NCI-H1105 (cell line): ENCODE measurements around the gene DCAF8L2.
"Not testable (repeated sequence)": the region's sequence is repeated elsewhere in the genome, so short reads cannot be mapped to it uniquely, and the experiment has no call there.

Experiments used
- DNase-seq: peaks from one replicate; lab custom pipeline; 2025; lab: John Stamatoyannopoulos, UW

DCAF8L2 gene

DNA sequence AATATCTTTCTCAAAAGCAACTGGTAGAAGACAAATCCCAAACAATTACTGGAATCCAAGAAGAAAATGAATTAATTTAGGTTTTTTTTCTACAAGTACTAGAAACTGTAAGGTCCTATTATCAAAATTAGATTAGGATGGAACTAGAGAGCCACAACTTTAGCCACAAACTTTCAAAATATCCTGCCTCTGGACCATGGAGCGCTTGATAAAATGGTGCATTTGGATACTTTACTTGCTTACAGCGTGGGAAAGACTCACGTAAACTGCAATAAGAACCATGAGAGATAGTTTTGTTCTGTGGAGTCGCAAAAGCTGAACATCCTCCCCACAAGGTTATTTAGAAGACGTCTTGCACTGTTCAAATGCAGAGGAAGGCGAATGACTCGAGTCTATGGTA lies at the start of gene DCAF8L2:
TSS of gene DCAF8L2 (plus strand) at position 301 of the 400 bp plus-strand sequence. CDS start 156,552 bp downstream, outside the sequence.
- no peak for DNase-seq

DNA sequence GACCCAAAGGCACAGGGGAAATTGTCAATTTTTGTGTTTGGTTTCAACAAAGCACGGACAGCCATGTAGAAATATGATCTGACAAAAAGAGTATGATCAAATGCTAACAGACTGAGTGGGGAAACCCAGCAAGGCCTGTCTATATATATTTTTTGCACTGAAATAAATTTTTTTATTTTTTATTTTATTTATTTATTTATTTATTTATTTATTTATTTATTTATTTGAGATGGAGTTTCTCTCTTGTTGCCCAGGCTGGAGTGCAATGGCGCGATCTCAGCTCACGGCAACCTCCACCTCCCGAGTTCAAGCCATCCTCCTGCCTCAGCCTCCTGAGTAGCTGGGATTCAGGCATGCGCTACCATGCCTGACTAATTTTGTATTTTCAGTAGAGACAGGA lies 49.0 kb upstream of the DCAF8L2 start:
- not testable (repeated sequence) for DNase-seq

DNA sequence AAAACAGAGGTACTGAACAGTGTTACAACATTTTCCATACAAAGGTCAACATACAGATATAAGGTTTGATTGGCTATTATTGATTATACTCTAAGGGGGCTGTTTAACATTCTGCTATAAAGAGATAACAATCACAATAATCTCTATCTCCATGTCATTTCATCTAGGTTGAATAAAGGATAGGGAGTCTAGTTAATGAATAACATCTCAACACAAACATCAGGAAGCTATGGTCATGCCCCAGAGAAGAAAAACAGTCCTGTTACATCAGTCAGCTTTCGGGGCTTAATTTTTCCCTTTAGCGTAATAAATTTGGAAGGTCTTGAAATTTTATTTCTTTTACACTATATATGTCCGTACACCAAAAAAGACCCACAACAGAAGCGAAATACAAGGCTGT lies 41.5 kb upstream of the DCAF8L2 start:
- DNase-seq, result no peak

DNA sequence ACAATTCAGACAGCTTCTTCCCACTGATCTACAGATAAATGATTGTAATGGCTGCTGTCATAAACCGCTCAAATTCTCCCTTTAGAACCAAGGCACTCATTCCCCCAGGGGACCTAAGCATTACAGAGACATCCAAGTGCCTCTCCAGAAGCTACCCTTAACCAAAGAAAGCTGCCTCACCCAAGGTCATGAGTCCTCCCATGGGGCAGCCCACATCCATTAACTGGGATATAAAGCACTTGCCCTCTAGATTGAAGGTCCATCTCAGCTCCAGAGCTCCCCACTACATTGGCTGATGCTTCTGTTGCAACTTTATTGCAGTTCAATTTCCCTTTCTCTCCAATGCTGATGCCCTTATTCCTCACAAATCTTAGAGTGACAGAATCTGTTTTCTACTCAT lies 40.5 kb upstream of the DCAF8L2 start:
- DNase-seq, result no peak

DNA sequence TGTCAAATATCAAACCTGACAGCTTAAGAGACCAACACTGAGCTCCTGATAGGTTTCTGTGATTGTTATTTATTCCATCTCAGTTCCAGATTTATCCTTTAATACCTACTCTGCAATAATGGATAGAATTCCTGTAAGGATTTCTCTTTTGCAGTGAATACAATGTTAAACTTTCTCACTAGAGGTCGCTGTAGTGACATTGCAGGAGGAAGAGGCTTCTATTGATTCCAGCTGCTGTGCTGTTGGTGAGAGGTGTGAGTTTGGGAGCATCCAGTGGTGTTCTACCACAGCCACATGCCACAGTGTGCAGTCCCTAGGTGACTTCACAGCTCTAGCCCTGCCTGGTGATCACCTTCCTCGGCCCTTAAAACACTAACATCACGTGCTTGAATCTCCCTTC lies 34.6 kb upstream of the DCAF8L2 start:
- DNase-seq, result no peak

DNA sequence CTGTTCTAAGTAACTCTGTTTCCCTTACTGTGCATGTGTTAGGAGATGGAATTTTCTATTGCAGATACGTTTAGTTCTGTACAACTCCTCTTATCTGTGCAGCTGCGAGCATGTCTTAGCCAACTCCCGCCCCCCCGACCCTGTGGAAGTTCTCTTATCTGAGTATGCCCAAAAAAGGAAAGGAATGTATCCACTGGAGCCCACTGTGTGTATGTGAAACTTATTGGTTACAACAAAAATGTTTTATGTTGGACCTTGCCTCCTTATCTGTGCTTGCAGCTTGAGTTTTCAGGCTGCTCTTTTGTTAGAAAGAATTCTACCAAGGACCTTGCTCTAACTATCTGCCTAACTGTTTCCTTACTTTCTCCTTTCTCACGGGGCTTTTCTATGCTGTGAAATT lies 24.2 kb upstream of the DCAF8L2 start:
- no peak for DNase-seq

DNA sequence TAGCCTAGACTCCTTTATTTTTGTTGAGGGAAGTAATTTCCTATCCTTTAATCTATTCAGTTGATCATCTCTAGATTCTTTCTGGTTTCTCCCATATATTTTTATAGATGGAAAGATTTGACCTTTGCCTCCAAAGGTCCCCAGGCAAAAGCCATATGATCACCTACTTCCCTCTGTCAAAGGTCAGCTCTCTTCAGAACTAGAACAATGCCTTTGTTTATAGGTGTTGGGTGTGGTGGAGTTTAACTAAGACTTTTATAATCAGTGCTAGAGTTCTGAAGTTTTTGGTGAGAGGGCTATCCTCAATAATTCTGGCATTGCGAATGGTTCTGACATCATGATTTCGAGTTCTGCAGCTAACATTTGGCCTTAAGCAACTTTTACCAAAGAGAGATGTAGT lies 19.0 kb upstream of the DCAF8L2 start:
- DNase-seq, result no peak

DNA sequence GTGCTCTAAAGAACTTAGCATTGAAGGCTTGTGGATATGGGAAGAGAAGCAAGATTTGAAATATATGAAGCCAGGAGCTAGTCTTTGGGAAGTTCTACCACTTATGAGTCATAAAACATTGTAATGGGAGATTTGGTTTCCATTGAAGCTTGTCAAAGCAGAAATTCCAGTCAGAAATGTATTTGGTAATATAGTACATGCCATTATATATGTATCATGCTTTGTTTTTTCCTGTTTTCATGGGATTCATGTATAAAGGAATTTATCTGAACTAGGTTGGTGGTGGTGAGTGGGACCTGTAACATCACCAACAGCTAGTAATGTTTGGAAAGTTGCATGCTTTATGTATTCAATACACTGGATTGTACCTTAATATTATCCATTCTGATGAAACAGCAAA lies 14.6 kb upstream of the DCAF8L2 start:
- DNase-seq, result no peak

DNA sequence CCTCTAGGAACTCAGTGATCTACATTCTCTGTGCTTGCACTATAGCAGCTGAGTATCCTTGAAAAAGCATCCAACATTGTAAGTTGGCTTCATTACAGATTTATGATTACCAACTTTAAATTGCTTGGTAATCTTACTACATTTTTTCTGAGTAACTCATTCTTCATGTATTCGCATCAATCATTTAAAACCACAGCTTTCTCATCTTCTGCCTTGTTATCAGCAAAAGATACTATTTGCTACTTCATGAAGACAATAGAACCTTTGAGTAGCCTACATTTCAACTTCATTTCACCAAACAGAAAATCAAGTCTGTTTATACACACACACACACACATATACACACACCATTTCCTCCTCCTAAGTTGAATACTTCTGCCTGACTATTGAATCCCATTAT lies 6.2 kb upstream of the DCAF8L2 start:
- DNase-seq, result no peak

DNA sequence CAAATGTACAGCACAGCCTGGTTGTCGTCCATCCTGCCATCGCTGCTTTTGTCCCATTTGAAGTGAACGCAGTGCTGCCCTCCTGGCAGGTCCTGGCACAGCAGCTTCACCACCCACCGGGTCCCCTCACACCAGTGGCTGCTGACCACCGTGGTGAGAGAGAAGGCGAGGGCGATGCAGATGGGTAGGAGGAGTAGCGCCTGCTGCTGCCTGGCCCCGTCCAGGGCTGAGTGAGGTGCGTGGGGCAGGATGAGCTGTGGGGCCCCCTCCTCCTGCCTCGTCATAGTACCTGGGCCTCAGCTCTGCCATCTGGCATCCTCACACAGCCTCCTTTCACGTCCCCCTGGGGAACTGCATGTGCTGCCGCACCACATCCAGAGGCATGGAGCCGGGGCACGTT lies 1.8 kb downstream of the DCAF8L2 start:
- DNase-seq, result no peak

DNA sequence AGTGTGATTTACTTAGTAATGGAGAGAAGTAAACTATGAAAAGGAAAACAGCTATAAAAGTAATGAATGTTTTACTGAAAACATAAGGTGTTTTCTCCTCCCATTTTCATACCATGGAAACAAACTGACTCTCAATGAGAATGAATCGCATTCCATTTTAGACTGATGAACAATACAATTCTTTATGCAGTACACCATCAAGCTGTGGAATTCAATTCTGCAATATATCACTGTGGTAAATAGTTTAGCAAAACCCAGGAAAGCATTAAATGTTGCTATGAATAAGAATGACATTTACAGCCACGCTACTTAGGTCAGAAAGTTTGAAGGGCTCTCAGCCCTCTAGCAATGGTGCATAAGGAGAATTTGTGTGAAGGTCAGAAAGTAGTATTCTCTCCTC lies 7.4 kb downstream of the DCAF8L2 start:
- no peak for DNase-seq

DNA sequence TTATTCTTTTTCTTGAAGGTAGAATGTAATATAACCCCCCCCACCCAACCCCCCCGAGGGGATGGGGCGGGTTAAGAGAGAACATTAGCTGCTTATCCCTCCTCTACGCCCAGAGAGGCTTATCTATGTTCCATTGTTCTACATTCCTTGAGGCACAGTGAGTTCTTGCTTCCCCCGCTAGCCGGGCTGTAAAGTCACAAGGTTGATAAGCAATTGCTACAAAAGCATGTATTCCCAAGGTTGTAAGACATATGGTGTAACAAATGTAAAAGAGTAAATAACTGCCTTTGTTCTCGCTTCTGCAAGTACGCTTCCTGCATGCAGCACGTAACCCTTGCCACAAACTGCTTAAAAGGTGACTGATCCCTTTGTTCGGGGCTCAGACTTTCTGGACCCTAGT lies 8.2 kb downstream of the DCAF8L2 start:
- no peak for DNase-seq

DNA sequence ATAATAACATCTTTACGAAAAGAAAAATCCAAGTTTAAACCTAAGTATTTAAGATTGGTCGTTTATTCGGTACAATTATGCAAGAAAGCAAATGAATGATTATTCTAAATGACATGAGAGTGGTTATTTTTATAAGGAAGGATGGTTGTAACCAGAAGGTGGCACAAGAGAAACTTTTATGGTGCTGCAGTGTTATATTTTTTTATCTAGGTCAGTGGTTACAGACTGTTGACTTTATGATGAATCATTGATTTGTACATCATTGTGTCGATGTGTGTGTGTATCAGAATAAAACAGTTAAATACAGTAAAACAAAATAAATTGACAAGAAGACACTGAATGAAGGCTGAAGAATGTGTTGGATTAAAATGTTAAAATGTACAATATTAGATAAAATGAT lies 9.8 kb downstream of the DCAF8L2 start:
- DNase-seq, result no peak

DNA sequence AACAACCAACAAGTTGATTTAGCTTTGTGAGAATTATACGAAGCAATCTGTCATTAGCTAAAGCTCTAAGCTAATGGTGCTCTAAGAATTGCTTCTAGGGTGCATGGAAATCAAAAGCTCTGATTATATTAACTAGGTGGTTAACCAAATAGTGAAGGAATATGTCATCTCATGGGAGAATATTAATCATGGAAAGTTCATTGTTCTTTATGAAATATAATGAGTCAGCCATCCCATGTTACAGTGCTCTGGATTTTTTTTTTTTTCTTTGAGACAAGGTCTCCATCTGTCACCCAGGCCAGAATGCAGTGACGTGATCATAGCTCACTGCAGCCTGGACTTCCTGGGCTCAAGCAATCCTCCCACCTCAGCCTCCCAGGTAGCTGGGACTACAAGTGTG lies 10.5 kb downstream of the DCAF8L2 start:
- DNase-seq, result no peak

DNA sequence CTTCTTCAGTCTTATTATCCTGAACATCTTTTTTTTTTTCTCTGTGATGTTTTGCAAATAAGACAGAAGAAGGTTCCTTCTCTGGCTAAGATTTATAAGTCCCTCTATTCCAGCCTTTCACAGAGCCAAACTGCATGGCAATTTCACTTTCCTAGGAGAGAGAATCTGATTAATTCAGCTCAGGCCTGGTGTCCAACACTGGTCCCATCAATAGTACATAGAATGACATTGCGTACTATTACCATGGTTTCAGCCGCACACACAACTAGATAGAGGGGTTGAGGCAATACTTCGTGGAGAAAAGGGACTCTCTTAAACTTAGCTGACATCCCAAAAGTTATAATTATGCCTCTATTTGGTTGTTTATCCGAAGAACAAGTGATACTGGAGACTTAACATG lies 18.5 kb downstream of the DCAF8L2 start:
- no peak for DNase-seq

DNA sequence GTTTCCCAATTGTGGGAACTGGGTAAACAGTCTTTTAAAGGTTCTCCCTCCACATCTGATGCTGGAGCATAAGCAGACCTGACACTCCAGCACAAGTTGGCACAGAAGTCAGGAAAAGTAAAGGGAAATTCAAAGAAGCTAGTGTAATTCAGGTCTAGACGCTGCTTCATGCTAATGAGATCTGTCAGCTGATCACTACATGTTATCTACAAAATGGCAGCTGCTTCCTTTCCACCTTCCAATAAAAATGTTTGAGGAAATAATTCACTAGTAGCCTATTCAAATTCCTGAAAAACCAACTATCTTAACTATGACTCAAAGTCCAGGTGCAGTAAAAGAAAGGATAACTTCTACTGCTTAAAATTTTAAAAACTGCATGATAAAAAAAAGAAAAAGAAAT lies 29.3 kb downstream of the DCAF8L2 start:
- no peak for DNase-seq

DNA sequence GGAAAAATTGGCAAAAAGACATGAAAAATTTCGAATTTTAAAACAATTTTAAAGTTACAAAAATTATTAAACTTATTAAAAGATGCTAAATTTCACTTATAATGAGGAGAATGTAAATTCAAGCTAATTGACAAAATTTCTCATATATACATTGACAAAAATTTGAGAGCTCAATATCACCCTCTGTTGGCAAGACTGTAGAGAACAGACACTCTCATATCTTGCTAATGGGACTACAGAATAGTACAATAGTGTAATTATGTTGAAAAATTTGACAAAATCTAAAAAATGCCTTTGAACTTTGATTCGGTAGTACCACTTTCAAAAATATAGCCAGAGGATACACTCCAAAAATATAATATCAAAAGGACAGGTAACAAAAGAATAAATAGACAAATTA lies 29.8 kb downstream of the DCAF8L2 start:
- DNase-seq, result no peak

DNA sequence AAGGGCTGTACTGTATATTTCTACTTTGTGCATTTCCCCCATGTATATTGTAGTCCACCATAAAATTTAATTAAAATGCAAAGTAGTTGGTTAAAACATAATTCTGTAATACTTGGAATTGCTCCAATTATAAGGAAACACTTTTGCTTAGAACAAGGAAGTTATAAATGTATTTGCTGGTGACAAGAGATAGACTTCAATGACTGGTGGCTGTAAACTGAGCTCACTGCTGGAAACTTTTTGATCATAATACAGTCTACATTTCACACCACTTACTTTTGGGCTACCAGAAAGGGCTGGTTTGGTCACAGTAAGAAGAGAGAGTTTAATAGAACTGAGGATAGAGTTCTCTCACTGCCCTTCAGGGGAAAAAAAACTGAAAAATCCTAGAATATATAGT lies 32.7 kb downstream of the DCAF8L2 start:
- DNase-seq, result no peak

DNA sequence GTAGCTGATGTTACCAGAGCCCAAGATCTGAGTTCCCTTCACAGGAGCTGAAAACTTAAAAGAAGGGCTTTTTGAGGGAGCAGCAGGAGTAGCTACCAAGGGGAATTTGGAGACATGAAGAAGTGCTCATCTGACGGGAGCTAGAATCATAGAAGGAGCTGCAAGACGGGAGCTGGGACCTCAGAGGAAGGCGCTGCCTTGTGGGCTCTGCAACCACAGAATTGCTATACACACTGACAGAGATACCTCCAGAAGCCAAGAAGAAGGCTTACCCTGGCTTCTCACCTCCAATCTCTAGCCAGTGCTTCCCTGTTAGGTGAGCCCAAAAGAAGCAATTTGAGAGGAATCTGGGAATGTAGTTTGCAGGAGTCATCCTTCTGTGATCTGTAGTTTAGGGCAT lies 35.9 kb downstream of the DCAF8L2 start:
- DNase-seq, result no peak

DNA sequence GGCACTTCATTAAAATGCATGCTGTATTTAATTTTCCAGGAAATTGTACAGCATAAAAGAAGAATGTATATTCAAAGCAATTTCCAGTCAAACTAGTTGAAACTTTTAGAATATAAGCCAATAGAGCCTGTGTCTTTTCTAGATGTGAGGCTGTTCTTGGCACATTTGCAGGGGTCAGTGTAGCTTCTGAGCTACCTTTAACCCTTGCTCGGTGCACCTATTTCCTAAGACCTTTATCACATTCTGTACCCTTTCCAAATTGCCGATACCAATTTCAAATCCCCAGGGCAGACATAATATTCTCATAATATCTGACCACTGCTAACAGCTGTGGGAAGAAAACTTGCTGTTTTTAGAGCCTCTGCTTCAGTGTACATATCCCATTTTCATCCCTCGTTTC lies 43.2 kb downstream of the DCAF8L2 start:
- no peak for DNase-seq

DNA sequence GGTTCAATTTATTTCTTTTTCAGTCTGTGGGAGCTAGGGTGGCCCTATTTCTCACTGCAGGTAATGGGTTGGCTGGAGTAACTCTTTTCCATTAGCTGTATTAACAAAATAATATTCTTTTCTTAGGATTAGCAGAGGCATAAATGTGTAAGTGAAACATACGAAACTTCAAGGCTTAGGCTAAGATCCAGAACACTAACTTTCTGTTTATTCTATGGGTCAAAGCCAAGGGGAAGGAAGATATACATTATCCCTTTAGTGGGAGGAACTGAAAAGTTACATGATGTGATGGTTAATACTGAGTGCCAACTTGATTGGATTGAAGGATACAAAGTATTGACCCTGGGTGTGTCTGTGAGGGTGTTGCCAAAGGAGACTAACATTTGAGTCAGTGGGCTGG lies 66.4 kb downstream of the DCAF8L2 start:
- DNase-seq, result no peak

DNA sequence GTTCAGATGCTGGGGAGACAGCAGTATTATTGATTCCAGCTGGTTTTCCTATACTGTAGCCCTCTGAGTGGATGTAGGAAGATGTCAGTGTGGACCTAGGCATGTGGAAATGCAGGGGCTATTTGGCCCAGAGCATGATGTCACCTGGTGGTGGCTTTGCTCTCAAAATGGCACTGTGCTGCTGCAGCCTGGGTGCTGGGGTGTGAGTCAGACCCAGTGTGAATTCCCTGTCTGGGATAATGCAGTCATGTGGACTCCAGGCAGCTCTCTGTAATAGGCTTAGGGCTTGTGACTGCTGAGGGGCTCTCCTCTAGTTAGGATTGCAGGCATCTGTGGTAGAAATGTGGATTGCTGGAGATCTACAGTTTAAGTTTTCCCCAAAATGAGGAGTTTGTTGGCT lies 70.7 kb downstream of the DCAF8L2 start:
- DNase-seq, result no peak

DNA sequence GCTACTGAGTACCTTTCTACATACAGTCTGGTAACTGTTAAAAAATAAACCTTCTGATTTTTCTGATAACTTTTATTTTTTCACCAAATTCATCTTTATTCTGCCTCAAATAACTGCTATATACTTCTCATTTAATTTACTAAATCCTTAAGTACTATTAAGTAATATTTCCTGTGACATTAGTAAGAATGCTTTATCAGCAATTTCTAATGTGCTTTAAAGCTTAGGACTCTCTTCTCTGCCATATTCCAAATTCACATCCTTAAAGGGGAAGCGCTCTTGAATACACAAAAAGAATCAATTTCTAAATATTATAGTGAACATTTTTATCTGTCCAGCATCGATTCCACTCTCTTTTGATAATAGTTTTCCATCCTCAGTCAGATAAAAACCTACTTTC lies 81.1 kb downstream of the DCAF8L2 start:
- no peak for DNase-seq

DNA sequence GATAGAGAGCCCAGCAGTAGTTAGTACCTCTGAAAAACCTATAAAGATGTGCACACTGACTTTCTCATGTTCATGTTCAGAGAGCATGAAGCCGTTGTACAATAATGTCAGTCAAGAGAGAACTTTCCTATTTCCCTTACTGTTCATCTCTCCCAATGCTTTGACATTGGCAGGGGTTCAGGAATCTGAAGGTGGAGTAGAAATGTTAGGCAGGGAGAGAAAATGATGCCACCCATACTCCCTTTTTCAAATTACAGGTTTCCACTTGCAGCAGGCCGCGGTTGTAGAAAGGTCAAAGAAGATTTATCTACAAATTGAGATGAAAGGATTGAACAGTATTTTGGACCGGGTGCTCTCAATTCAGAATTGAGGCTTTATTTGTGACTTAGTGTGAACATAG lies 84.3 kb downstream of the DCAF8L2 start:
- no peak for DNase-seq

DNA sequence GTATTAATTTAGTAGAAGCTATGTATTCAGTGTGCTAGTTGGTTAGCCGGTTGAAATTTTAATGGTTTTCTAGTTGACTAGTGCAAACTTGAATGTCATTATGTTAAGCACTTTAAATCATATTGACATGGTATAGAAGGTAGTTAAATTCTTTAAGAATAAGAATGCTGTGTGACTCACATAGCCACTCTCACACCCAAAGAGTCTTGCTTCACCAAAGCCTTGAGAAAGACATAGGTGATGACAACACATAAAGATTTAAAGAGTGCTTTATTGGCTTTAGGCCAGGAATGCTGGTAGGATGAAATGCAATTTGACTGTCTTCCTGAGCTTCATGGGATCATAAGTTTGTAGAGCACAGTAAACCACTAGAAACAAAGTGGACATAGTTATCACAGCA lies 85.3 kb downstream of the DCAF8L2 start:
- no peak for DNase-seq
